IPS-20b (cell line): Measurements from ENCODE around the gene BMERB1.
"Not testable (repeated sequence)": the region's sequence is repeated elsewhere in the genome, so short reads cannot be mapped to it uniquely, and the experiment has no call there.

ENCODE experiments used
- H3K27ac ChIP-seq: one replicate; pipeline ENCODE4 v1.5.1; 2013; ENCODE audit warnings: low read length
- H3K27me3 ChIP-seq: 2 replicates; pipeline ENCODE4 v1.6.1; 2013; ENCODE audit warnings: mild to moderate bottlenecking, low read length, inconsistent platforms; ENCODE audit not compliant: insufficient read depth
- H3K36me3 ChIP-seq: 2 replicates; pipeline ENCODE4 v1.6.1; 2013; ENCODE audit warnings: low read depth, mild to moderate bottlenecking, inconsistent platforms, low read length, moderate library complexity; ENCODE audit not compliant: insufficient read depth
- H3K4me1 ChIP-seq: 2 replicates; pipeline ENCODE4 v1.6.1; 2013; ENCODE audit warnings: mild to moderate bottlenecking, control low read depth, inconsistent platforms, low read length, moderate library complexity; ENCODE audit not compliant: insufficient read depth
- H3K4me3 ChIP-seq: 2 replicates; pipeline ENCODE4 v1.5.1; 2013; ENCODE audit warnings: mild to moderate bottlenecking, low read length, inconsistent platforms
- H3K9ac ChIP-seq: 2 replicates; pipeline ENCODE4 v1.6.1; 2013; ENCODE audit warnings: low read depth, mild to moderate bottlenecking, inconsistent platforms, low read length, moderate library complexity
- H3K9me3 ChIP-seq: 2 replicates; pipeline ENCODE4 v1.6.1; 2013; ENCODE audit warnings: mild to moderate bottlenecking, low read depth, low read length, inconsistent platforms; ENCODE audit not compliant: insufficient read depth

BMERB1 gene

DNA sequence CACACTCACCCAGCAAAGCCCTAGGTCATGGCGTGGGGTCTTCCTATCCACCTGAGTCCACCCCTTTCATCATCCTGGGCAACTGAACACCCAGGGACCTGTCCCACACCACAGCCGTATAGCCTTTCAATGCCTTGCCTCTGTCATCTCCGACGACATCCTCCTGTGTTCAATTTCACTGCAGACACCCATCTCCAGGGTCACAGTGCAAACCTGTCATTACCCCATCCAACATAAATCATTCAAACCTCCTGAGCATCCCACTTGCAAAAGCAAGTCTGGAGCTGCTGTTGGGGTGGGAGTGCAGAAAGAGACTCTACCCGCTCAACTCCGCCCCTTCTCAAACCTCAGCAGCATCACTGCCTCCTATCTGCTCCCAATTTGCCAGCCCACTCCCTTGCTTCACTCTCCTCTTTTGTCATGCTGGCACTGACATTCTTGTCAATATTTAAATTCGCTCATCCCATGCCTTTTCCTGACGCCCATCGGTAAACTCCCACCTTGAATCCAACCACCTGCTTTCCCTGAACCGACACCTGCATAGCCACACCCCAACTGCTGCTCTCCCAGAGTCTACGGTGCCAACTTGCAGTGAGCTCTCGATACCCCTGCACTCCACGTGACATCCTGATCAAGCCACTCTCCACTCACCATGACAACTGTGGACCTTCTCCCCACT, 171.6 kb downstream of the BMERB1 start:
- peaks cover 91% of the 10 kb centered on the region for H3K36me3 ChIP-seq
- H3K27ac ChIP-seq: no peak overlapping the region
- H3K9ac ChIP-seq: no peak overlapping the region
- no peak overlapping the region for H3K4me3 ChIP-seq
- H3K4me1 ChIP-seq: no peaks in the 10 kb centered on the region
- H3K27me3 ChIP-seq: no peaks in the 10 kb centered on the region
- H3K9me3 ChIP-seq: no peaks in the 10 kb centered on the region

DNA sequence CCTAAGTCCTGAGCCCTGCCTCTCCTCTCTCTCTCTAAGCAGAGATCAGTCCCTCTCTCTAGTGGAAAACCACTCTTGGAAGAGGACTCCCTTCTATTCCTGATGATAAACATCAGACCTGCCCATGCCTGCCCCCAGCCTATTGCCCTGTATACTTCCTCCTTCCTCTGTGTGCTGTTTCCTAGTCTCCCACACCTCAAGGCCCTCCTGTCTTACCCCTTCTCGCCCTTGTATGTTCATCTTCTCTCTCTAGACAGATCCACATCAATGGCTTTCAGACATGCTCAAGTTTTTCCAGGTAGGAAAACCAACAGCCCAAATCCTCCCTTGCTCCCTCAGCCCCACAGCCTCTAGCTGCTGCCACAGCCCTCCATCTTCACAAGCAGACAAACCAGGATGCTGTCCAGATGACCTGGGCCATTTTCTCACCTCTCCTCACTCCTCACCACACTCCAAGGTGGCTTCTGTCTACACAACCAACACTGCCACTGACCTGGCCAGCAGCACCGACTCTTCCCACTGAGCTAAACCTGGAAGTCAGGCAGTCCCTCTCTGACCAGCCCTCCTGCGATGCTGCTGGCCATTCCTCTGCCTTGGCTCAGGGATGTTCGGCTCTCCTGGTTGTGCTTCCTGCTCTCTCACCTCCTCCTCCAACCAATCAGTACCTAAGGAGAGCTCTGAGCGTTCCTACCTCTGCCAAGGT, 172.3 kb downstream of the BMERB1 start:
- Histone ChIP-seq H3K9me3 (no peaks in the 10 kb centered on the region), H3K27ac (no peak overlapping the region), H3K9ac (no peak overlapping the region), H3K27me3 (no peaks in the 10 kb centered on the region), H3K4me3 (no peak overlapping the region), H3K4me1 (no peaks in the 10 kb centered on the region), H3K36me3 (peaks cover 91% of the 10 kb centered on the region)

DNA sequence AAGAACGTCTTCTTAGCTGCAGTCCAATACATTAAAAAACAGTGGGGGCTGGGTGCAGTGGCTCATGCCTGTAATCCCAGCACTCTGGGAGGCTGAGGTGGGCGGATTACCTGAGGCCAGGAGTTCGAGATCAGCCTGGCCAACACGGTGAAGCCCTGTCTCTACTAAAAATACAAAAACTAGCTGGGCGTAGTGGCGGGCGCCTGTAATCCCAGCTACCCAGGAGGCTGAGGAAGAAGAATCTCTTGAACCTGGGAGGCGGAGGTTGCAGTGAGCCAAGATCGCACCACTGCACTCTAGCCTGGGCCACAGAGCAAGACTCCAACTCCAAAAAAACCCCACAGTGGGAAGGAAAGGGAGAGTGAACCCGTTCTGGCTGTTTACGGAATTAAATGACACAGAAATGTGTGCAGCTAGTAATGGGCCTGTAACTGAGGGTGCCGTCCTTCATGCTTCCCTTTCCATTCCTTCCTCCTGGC, 172.9 kb downstream of the BMERB1 start:
- peaks cover 91% of the 10 kb centered on the region for H3K36me3 ChIP-seq
- not testable (repeated sequence) for H3K27me3 ChIP-seq, H3K27ac ChIP-seq, H3K4me1 ChIP-seq, H3K9me3 ChIP-seq, H3K9ac ChIP-seq, H3K4me3 ChIP-seq

DNA sequence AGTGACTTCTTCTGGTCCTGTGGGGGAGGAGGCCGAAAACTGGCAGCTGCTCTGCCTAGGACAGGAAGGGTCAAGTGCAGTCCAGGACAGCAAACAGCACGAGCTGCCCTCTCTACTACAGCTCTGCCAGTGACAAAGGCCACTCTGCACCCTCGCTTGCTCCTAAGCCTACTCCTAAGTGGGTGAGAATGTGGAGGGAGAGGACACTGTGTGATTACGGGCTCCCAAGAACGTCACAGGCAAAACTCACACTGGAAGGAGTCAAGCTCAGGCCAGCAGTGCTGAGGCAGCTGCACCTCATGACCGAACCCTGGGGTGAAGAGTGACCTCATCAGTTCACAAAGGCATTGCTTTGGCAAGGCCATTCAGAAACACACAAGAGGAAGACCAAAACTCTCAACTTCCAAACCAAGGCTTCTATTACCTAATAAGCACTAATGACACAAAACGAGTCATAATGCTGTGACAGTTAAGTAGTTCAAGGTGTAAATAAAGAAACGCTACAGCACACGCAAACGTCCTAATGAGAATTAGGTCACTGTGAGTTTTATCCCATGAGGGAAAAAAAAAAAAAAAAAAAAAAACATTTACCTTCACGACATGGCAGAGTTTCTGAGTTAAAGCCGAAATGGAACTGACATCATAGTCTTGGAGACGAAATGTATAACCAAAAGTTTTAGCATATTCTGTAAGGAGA, 173.5 kb downstream of the BMERB1 start:
- Histone ChIP-seq H3K9ac (no peak overlapping the region), H3K36me3 (peaks cover 91% of the 10 kb centered on the region), H3K27ac (no peak overlapping the region), H3K4me1 (no peaks in the 10 kb centered on the region), H3K4me3 (no peak overlapping the region), H3K9me3 (no peaks in the 10 kb centered on the region), H3K27me3 (no peaks in the 10 kb centered on the region)

DNA sequence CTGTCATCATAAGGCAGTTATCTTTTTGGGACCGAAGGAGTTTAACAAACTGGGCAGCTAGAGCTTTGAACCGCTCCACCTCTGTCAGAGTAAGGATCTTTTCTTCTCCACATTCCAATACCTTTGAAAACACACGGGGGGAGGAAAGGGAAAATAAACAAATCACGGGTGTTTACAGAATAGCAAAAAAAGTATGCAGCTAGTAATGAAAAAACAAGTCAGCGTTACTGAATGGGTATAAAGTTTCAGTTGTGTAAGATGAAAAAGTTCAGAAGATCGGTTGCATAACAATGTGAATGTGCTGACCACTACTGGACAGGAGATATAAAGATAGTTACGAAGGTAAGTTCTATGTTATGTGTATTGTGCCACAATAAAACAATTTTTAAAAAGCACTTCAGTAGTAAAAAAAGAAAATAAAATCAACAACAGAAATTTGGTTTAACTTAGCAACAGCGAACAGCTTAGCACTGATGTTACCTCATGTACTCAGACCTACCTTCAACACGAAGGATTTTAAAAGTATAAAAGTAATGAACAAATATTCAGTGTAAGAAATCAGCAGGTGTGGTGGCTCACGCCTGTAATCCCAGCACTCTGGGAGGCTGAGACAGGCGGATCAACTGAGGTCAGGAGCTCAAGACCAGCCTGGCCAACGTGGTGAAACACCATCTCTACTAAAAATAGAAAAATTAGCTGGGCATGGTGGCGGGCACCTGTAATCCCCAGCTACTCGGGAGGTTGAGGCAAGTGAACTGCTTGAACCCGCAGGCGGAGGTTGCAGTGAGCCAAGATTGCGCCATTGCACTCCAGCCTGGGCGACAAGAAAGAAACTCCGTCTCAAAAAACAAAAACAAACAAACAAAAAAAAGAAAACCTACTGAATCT, 174.3 kb downstream of the BMERB1 start:
- no peak overlapping the region for H3K27ac ChIP-seq
- H3K4me3 ChIP-seq: no peak overlapping the region
- H3K27me3 ChIP-seq: no peaks in the 10 kb centered on the region
- no peaks in the 10 kb centered on the region for H3K9me3 ChIP-seq
- no peak overlapping the region for H3K9ac ChIP-seq
- peaks cover 86% of the 10 kb centered on the region for H3K36me3 ChIP-seq
- H3K4me1 ChIP-seq: no peaks in the 10 kb centered on the region

DNA sequence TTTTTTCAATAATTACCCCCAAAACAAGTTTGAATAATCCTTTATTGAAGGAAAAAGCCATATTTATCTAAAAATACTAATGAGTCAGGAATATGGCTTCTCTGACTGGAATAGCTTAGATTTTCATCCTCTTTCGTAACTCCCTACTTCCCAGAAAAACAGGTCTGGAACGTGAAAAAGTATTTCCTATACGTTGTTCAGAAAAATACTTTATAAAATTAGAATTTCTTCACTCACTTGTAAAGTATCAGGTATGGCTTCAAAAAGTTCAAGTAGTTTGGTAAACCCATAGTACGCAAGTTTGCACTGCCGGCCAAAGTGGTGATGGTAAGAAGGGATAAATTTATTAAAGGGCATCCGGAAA, 174.9 kb downstream of the BMERB1 start:
- Histone ChIP-seq H3K9ac (no peak overlapping the region), H3K4me3 (no peak overlapping the region), H3K27ac (no peak overlapping the region), H3K36me3 (peaks cover 83% of the 10 kb centered on the region), H3K9me3 (no peaks in the 10 kb centered on the region), H3K27me3 (no peaks in the 10 kb centered on the region), H3K4me1 (no peaks in the 10 kb centered on the region)

DNA sequence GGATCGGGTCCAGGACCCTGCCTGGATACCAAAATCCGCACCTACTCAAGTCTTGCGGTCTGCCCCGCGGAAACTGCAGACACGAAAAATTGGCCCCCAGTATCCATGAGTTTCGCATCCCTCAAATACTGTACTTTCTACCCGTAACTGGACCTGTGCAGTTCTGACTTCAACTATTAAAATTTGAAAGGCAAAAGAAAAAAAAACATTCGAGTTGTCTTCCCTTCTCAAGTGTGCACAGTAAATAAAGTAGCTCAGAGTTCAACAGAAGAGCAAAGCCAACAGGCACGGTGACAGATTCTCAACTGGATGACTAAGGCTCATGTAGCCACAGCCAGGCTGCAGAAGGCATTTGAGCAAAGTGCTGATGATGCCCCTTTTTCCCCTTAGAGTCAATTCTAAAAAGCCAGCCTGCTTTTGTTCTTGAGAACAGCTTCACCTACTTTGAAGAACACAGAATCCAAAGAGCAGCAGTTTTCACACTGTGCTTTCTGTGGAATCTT, 176.0 kb downstream of the BMERB1 start:
- no peak overlapping the region for H3K27ac ChIP-seq
- H3K36me3 ChIP-seq: peaks cover 77% of the 10 kb centered on the region
- H3K4me1 ChIP-seq: no peaks in the 10 kb centered on the region
- no peak overlapping the region for H3K9ac ChIP-seq
- H3K27me3 ChIP-seq: no peaks in the 10 kb centered on the region
- no peak overlapping the region for H3K4me3 ChIP-seq
- H3K9me3 ChIP-seq: no peaks in the 10 kb centered on the region

DNA sequence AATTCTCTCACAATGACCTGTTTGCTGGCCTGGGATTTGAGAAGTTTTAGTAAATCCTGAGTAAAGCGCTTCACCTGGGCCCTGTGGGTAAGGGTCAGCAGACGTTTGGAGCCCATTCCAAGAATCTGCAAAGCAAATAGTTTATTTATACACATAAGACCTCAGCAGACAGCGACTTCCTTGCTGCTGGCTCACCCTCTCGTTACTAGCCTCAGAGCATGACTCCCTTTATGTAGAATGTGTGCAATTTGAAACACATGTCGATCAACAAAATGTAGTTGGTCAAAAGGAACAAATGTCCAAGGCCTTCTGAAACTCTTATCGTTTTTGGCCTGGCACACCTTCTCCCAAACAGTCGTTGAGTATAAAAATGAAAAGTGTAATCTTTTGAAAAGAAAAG, 177.2 kb downstream of the BMERB1 start:
- Histone ChIP-seq H3K9ac (no peak overlapping the region), H3K27me3 (no peaks in the 10 kb centered on the region), H3K9me3 (no peaks in the 10 kb centered on the region), H3K36me3 (peaks cover 78% of the 10 kb centered on the region), H3K4me3 (no peak overlapping the region), H3K27ac (no peak overlapping the region), H3K4me1 (no peaks in the 10 kb centered on the region)

DNA sequence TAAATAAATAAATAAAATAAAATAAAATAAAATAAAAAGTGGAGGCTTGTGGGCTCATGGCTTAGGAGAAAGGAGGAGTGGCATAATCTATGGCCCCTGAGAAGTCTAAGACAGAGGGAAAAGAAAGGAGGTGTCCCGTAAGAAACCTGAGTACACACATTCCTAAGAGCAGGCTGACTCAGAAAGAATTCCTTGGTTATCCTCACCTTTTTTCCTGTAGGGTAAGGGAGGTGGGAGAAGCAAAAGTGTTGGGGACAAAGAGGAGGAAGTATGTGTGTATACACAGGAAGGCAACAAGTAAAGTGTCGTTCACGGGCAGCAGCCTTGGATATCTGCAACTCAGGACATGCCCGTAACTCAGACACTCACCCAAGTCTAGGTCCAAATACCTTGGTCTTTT, 179.3 kb downstream of the BMERB1 start:
- Histone ChIP-seq H3K36me3 (peaks cover 80% of the 10 kb centered on the region), H3K9ac (no peak overlapping the region), H3K4me3 (no peak overlapping the region)

DNA sequence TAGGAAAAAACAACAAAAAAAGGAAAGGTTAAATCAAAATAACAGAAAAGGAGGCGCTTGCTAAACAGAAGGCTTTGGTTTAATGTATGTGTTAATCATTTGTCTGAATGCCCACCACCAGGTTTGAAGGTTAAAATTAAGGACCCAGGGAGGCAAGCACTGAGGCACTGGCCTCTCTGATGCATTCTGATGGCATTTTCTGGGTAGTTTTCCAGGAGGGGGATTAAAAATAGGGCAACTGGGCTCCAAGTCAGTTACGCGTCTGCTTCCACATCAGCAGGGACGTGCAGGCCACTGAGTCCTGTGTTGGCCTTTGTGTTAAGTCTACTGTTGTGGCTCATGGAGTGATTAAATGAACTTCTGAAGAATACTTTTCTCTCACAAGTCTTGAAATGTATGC, 181.6 kb downstream of the BMERB1 start:
- Histone ChIP-seq H3K9ac (no peak overlapping the region), H3K27ac (no peak overlapping the region), H3K4me3 (no peak overlapping the region), H3K36me3 (peaks cover 80% of the 10 kb centered on the region), H3K4me1 (no peaks in the 10 kb centered on the region), H3K9me3 (no peaks in the 10 kb centered on the region), H3K27me3 (no peaks in the 10 kb centered on the region)

More for the DNA sequence above, 179.3 kb downstream of the BMERB1 start:
- H3K4me1 ChIP-seq: no peaks in the 10 kb centered on the region
- H3K27me3 ChIP-seq: no peaks in the 10 kb centered on the region
- H3K27ac ChIP-seq: no peak overlapping the region
- H3K9me3 ChIP-seq: no peaks in the 10 kb centered on the region

DNA sequence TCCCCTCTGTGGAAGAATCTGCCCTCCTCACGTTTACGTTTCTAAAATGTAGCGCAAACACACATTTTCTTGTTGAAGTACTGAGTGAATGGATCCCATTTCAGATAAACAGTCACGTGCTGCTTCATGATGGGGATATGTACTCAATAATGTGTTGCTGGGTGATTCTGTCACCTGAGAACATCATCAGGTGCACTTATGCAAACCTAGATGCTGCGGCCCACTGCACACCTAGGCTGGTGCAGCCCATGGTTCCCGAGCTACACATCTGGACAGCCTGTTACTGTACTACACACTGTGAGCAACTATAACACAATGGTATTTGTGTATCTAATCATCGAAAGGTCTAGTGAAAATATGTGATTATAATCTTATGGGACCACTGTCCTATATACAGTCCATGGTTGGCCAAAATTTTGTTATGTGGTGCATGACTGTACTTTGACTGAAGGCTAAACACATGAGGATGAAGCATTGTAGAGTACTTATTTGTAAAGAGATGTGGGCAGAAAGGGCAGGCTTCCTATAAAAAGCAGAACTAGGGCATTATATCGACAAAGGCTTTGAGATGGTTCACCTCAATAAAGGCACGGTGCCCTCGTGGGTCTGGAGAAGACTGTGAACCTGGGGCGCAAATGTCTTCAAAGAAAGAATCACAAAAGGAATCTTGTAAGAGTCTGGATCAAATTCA, 182.2 kb downstream of the BMERB1 start:
- Histone ChIP-seq H3K9ac (no peak overlapping the region), H3K4me1 (no peaks in the 10 kb centered on the region), H3K27ac (no peak overlapping the region), H3K4me3 (no peak overlapping the region), H3K27me3 (no peaks in the 10 kb centered on the region), H3K9me3 (no peaks in the 10 kb centered on the region), H3K36me3 (peaks cover 83% of the 10 kb centered on the region)
